ENCODE results near the gene PUDP.
"Not testable (repeated sequence)": the region's sequence is repeated elsewhere in the genome, so short reads cannot be mapped to it uniquely, and the experiment has no call there.

DNA sequence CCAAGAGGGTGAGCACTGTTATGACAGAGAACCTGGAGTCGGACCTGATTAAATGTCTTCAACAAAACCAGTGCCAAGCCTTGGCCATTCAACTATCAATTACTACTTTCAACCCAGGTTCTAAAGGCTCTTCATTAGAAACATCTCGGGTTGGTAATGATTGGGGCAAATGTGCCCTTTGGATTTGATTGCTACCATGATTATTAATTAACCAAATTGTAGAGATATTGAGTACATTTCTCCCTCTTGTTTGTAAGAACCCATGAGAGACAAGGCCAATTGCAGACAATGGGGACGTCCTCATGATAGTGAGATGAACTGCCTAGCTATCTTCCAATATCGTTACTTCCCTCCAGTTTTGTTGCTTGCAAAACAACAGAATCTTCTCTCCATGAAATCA, 137.1 kb downstream of the PUDP start:
- TF ChIP-seq, protein P1, sequence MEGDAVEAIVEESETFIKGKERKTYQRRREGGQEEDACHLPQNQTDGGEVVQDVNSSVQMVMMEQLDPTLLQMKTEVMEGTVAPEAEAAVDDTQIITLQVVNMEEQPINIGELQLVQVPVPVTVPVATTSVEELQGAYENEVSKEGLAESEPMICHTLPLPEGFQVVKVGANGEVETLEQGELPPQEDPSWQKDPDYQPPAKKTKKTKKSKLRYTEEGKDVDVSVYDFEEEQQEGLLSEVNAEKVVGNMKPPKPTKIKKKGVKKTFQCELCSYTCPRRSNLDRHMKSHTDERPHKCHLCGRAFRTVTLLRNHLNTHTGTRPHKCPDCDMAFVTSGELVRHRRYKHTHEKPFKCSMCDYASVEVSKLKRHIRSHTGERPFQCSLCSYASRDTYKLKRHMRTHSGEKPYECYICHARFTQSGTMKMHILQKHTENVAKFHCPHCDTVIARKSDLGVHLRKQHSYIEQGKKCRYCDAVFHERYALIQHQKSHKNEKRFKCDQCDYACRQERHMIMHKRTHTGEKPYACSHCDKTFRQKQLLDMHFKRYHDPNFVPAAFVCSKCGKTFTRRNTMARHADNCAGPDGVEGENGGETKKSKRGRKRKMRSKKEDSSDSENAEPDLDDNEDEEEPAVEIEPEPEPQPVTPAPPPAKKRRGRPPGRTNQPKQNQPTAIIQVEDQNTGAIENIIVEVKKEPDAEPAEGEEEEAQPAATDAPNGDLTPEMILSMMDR (IDR thresholded peaks at IDR 0.05; ENCODE audit: low read depth, low read length, poor library complexity, severe bottlenecking): not testable (repeated sequence)
- not testable (repeated sequence) for TF ChIP-seq EZH2phosphoT487 (IDR thresholded peaks at IDR 0.05; ENCODE audit: borderline replicate concordance, low read length)

Measured in DOHH2 (cell line).